Erythroblast (primary cell): ENCODE data around the gene CDC14B.
"Not testable (repeated sequence)": the region's sequence is repeated elsewhere in the genome, so short reads cannot be mapped to it uniquely, and the experiment has no call there.

Experiments
- DNase-seq, 2 experiments: peaks; one replicate each; lab custom pipeline; 2025; lab: John Stamatoyannopoulos, UW
- GATA1 ChIP-seq: IDR thresholded peaks from 2 replicates; pipeline ENCODE4 v1.6.1; 2011; ENCODE audit warnings: low read depth, mild to moderate bottlenecking, control low read depth, low read length, moderate library complexity
- POLR2A ChIP-seq: IDR thresholded peaks from 2 replicates; pipeline ENCODE4 v1.6.1; 2011; ENCODE audit warnings: mild to moderate bottlenecking, low read length

The CDC14B gene

DNA sequence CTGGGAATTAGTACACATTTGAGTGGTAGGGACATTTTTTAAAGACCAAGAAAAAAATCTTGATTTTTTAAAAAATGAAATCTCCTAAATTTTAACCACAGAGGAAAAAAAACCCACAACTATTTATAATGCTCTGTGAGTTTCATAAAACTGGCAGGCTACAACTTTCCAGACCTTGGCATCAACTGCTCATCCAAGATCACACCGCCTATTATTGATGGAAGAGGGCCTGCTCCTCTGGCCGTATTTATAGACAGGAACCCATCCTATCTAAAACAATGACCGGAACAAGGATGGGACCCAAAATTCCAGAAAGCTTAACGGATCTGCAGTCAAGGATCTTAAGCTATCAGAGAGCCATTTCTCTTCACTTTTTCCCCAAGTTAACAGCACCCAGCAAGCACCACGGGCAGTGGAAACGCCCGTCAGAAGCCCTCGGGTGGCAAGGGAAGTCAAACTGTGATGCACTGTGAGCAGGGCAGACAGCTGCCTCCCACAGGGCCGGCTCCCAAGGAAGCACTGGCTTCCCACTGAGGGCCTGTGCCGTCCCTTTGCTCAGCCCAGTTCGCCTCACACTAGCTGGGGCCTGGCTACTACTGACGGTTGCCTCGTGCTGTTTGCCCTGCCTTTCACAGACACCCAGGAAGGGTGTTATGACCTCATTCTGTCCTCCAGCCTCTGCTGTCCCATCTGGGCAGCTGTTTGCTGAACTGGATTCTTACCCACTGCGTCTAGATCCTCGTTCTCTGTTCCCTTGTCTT is 62.8 kb downstream of the CDC14B start:
- DNase-seq, result no peak
- TF ChIP-seq POLR2A (no peak), GATA1 (no peak)

DNA sequence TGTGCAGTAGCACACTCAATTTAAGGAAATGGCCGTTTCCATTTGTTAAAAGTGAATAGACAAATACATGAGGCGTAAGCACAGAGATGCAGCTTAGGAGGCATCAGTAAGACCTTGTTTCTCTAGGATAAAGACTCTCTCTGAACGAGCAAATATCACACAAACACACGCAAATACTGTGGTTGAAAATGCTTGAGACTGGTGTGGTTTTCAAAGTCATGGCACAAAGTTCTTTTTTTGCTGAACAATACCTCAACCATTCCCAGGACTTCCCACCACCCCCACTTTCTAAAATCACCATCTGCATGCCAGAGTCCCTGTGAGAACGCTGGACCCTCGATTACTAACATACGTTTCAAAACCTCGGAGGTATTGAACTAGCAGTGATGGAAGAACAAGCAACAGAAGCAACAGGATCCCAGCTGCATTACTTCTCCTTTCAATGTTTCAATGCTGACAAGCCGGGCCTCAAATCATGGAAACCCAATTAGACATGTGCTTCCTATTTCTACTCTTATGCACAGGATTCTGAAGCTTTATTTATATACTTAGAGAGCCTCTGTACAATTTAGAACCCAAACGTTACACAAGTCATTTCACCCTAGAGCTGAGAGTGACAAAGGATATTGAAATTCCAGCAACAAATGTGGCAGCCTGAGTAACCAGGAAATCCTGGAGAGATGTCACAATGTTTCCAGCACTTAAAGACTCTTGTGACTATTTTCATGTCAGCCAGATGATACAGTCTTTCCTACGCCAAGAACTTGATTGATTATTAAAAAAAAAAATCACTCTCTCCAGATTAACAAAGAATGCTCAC is 63.9 kb downstream of the CDC14B start:
- TF ChIP-seq GATA1, result no peak
- TF ChIP-seq POLR2A, result no peak
- DNase-seq, result no peak

DNA sequence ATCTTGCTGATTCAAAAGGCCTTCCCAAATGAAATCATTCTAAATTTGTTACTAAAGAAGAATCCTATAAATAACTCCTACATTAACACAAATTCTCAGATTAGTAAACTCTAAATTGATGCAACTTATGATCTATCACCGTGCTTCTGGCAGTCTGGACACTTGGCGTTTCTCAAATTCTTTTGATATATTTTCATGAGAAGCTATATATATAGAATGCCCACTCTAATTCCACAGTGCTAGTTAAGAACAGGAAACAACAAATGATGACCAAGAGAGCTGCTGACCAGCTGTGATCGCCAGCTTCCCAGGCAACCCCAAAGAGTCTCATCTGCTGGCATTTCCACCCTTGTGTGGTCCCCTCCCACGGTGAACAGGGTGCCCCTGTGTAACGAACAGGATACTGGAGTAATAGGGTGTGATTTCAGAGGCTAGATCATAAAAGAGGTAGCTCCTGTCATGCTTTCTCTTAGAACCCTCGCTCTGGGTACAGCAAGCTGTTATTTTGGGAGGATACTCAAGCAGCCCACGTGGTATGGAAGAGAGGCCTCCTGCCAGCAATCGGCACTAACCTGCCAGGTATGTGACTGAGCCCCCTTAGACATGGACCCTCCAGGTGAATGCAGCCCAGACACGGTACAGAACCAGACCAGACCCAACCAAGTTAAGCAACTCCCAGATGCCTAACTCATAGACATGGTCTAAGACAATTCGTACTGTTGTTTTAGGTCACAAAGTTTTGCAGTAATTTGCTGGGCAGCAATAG is 64.7 kb downstream of the CDC14B start:
- TF ChIP-seq POLR2A (no peak), GATA1 (no peak)
- no peak for DNase-seq

DNA sequence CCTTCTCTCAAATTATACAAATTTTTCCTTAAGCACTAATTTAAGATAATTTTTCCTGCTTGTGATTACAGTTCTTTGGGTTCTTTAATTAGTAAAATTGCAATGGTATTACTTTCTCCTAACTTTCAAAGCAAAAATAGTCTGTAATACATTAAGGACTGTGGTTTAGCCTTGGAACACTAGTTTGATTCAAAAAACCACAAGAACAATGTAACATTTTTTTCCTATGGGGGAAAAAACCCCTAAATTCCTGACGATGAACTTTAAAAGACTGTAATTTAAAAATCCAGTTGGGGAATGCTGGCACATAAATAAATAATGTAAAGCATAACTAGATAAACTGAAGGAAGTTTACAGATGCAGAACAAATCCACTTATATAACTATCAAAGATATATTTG is 65.3 kb downstream of the CDC14B start:
- DNase-seq, result no peak
- TF ChIP-seq POLR2A, result no peak
- no peak for TF ChIP-seq GATA1

DNA sequence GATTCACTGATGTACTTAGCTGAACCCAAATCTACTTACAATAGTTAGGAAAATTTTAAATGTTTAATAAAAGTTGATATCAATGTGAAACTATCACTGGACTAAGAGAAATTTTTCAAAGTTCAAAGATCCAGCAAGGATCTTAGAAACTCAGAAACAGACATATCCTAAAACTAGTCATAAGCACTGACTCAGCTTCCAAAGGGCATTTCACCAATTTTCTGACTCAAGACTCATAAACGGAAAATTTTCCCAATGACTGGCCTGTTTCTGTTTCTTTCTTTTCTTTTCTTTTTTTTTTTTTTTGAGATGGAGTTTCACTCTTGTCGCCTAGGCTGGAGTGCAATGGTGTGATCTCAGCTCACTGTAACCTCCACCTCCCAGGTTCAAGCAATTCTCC is 66.6 kb downstream of the CDC14B start:
- TF ChIP-seq GATA1 (no peak), POLR2A (no peak)
- no peak for DNase-seq

DNA sequence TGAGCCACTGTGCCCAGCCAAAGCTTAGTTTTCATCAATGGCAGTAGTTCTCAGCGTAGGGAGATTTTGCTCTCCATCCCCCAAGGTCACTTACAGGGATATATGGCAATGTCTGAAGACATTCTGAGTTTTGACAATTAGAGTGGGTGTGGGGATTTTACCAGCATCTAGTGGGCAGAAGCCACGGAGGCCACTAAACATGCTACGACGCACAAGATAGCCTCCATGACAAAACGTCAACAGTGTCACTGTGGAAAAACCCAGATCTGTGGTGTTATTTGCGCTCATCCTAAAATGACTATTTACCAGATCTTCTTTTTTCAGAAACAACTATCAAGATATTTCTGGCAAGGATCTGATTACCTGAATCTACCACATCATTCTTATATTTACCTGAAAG is 68.2 kb downstream of the CDC14B start:
- no peak for TF ChIP-seq GATA1
- no peak for TF ChIP-seq POLR2A
- no peak for DNase-seq

DNA sequence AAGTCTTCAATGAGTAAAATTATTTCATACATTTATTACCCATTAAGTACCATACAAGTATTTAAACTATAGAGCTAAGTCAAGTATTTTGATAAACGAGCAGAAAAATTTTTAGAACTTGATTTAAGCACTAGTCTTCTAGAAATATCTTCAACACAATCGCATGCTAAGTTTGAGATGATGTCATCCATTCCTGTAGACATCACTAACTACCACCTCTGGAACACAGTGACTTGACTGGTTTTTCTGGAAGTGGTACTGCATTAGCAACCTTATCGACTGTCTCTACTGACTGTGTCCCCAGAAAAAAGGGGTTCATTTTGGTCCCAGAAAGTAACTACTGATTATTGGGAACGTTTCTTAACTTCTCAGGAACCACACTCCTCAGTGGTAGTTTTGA is 69.0 kb downstream of the CDC14B start:
- DNase-seq, result no peak
- TF ChIP-seq GATA1, result no peak

DNA sequence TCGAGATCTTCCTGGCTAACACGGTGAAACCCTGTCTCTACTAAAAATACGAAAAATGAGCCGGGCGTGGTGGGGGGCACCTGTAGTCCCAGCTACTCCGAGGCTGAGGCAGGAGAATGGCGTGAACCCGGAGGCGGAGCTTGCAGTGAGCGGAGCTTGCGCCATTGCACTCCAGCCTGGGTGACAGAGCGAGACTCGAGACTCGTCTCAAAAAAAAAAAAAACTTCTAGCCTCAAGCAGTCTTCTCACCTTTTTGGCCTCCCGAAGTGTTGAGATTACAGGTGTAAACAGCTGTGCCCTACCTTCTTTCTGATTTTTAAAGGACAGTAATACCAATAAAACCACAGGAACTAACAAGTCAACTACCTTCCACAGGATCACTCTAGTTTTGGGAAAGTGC is 76.5 kb downstream of the CDC14B start:
- DNase-seq, result not testable (repeated sequence)

DNA sequence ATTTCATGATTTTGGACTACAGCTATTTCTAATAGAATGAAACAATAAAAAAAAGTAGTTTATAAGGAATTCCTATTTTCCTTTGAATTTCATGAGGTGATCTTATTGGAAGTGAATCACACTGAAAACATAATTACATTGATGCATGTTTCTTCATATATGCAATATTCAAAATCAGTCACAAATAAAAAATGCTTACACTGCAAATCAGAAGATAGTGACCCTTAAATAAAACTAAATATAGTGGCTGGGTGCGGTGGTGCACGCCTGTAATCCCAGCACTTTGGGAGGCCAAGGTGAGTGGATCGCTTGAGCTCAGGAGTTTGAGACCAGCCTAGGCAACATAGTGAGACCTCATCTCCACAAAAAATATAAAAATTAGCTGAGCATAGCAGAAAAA is 79.5 kb downstream of the CDC14B start:
- no peak for TF ChIP-seq POLR2A
- TF ChIP-seq GATA1, result no peak
- no peak for DNase-seq

DNA sequence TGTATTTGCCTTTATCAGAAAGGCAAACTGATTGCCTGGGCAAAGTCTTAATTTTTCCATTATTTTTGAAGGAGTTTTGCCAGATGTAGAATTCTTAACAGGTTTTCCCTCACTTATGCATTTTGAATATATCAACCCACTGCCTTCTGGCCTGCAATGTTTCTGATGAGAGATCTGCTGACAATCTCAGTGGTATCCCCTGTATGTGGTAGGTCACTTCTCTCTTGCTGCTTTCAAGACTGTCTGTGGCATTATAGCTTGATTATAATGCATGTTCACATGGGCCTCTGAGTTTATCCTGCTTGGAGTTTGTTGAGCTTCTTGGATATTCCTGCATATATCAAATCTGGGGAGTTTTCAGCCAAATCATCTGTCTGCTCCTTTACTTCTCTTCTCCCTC is 87.5 kb downstream of the CDC14B start:
- TF ChIP-seq POLR2A (no peak), GATA1 (no peak)
- DNase-seq, result no peak

DNA sequence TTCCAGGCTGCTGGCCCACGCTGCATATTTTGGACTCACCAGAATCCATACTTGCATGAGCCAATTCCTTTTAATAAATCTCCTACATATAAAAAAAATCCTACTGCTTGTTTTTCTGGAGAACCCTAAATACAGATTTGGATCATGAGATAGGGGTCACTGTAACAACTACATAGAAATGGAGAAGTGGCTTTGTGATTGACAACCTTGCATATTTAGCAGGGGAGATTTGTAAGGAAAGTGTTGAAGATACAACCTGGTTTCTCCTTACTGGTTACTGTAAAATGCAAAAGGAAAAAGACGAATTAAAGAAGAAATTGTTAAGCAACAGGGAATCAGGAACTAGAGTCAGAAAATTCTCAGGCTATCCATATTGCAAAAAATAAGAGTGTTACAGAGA is 94.9 kb downstream of the CDC14B start:
- TF ChIP-seq POLR2A (no peak), GATA1 (no peak)
- DNase-seq, result no peak

DNA sequence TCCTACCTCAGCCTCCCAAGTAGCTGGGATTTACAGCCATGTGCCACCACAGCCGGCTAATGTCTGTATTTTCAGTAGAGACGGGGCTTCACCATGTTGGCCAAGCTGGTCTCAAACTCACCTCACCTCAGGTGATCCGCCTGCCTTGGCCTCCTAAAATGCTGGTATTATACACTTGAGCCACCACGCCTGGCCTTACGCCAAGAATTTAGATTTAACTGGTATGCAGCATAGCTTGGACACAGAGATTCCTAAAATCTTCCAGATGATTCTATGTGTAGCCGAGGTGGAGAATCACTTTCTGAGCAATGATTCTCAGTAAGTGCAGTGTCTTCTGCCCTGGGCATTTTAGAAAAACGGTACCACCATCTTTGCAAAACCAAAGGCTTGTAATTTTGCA is 95.6 kb downstream of the CDC14B start:
- TF ChIP-seq GATA1 (no peak), POLR2A (no peak)
- no peak for DNase-seq

DNA sequence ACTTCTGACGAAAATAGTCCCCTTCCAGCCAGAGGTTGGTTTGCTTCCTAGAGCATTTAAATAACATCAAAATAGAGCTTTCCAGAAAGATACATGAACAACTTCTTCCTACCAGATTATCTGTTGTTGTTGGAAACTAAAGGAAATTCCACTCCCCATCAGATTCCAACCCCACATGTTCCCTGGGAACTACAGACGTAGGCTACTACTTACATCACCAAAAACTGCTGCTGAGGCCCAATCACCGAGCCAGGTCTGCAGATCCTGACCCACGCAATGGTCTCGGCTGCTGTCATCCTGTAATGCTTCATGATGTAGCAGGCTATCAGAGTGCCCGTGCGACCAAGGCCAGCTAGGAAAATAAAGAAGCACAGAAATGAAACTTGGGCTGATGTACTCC is 96.3 kb downstream of the CDC14B start:
- no peak for TF ChIP-seq POLR2A
- no peak for TF ChIP-seq GATA1
- DNase-seq, result no peak

DNA sequence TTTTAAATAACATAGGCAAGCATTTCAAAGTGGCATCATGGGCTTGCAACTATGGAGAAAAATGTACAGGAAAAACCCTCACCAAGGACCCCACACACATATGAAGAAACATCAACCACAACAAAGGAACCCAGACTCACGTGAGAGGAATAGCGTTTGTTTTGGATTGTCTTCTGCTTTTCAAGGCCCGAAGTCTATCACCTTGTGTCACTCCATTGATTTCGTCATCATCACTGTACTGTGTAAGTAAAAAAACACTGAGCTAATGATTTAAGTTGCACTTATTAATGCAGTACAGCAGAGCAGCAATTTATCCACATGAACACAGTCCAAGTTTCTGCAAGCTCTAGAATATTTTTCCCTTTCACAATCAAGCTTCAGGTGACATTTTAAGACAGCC is 97.3 kb downstream of the CDC14B start:
- DNase-seq, result no peak
- TF ChIP-seq GATA1 (no peak), POLR2A (no peak)
